Endothelial cell of umbilical vein (primary cell): Measurements from ENCODE around the gene WWC1.

Experiments used
- CTCF ChIP-seq, 2 donors: IDR thresholded peaks; 1 replicate in 1 of 2; 2 replicates in 1 of 2; pipeline ENCODE4 v1.5.1; 2011; ENCODE audit warnings: low read length in 2 of 2, mild to moderate bottlenecking in 2 of 2, moderate library complexity in 2 of 2, control low read depth in 1 of 2, inconsistent platforms in 1 of 2, low read depth in 1 of 2; ENCODE audit not compliant: insufficient read depth in 1 of 2; ENCODE audit errors: extremely low read depth in 1 of 2
- EZH2 ChIP-seq: IDR thresholded peaks from 2 replicates; pipeline ENCODE4 v1.6.1; 2012; ENCODE audit warnings: borderline replicate concordance, low read depth, mild to moderate bottlenecking, moderate library complexity, low read length, inconsistent platforms; ENCODE audit not compliant: severe bottlenecking
- GATA2 ChIP-seq: IDR thresholded peaks from 2 replicates; pipeline ENCODE4 v1.7.0; 2011; ENCODE audit warnings: low read depth, mild to moderate bottlenecking, moderate library complexity, mixed read lengths, low read length; ENCODE audit not compliant: insufficient read length, insufficient read depth
- JUN ChIP-seq: IDR thresholded peaks from 2 replicates; pipeline ENCODE4 v1.6.1; 2011; ENCODE audit warnings: borderline replicate concordance, low read depth; ENCODE audit not compliant: insufficient read length, insufficient read depth
- POLR2A ChIP-seq: IDR thresholded peaks from 2 replicates; pipeline ENCODE4 v1.6.1; 2012; ENCODE audit warnings: low read depth, mild to moderate bottlenecking, control low read depth, low read length
- POLR2AphosphoS5 ChIP-seq: IDR thresholded peaks from 2 replicates; pipeline ENCODE4 v1.6.1; 2012; ENCODE audit warnings: low read depth, mild to moderate bottlenecking, control low read depth, low read length, moderate library complexity; ENCODE audit not compliant: insufficient read depth
- TF ChIP-seq, protein P1 (sequence below): IDR thresholded peaks from 2 replicates; pipeline ENCODE4 v1.6.1; 2011; ENCODE audit not compliant: insufficient read depth, insufficient read length

DNA sequence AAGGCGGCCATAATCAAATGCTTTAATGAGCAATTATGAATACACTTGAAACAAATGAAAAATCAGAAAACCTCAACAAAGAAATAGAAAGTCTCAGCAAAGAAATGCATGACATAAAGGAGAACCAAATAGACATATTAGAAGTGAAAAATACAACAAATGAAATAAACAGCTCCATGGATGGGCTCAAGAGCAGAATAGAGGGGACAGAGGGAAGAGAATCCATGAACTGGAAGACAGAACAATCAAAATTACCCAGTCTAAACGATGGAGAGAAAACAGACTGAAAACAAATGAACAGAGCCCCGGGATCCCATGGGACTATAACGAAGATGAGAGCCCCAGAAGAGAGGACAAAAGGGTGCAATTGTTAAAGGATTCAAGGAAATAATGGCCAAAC is 6.6 kb upstream of the WWC1 start:
- TF ChIP-seq EZH2: no peak
- TF ChIP-seq CTCF (IDR thresholded peaks at IDR 0.05; ENCODE audit: extremely low read depth in 1 of 2, insufficient read depth in 1 of 2, low read depth in 1 of 2, low read length in 2 of 2): no peak
- TF ChIP-seq POLR2AphosphoS5: no peak
- TF ChIP-seq POLR2A: no peak
- no peak for TF ChIP-seq JUN
- TF ChIP-seq, protein P1, sequence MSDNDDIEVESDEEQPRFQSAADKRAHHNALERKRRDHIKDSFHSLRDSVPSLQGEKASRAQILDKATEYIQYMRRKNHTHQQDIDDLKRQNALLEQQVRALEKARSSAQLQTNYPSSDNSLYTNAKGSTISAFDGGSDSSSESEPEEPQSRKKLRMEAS: no peak
- TF ChIP-seq GATA2: no peak
